Measurements from ENCODE around the gene HOXA5.

- no peak for TF ChIP-seq CTCF (conservative IDR thresholded peaks at IDR 0.05 in 1 of 2, IDR thresholded peaks at IDR 0.05 in 1 of 2; ENCODE audit: low read depth in 1 of 2, low read length in 2 of 2)
- TF ChIP-seq EZH2 (IDR thresholded peaks at IDR 0.05; ENCODE audit: low read length, missing control alignments) = no peak
Observed at GRCh38 chr7:27148756-27149641, 5.5 kb upstream of the HOXA5 start.

Data from fibroblast of lung (primary cell).